Astrocyte of the cerebellum (primary cell): ENCODE results near the gene CYYR1.

ENCODE experiments used
- DNase-seq: peaks from one replicate; pipeline ENCODE4 v3.0.0-alpha.2; 2011; ENCODE audit warnings: low read depth
- H3K4me3 ChIP-seq: 2 replicates; pipeline ENCODE4 v1.5.1; 2011; ENCODE audit warnings: mild to moderate bottlenecking, low read depth, low read length, moderate library complexity
- in situ Hi-C: cut with HindIII; loops from 2 replicates; pipeline ENCODE4 v1.10.0; 2017; ENCODE audit warnings: low sequenced_read_pairs
- TF ChIP-seq, protein P1 (sequence below): IDR thresholded peaks from 2 replicates; pipeline ENCODE4 v1.5.1; 2012; ENCODE audit warnings: low read length, low read depth, moderate library complexity, mild to moderate bottlenecking; ENCODE audit errors: missing control alignments

Gene CYYR1

DNA sequence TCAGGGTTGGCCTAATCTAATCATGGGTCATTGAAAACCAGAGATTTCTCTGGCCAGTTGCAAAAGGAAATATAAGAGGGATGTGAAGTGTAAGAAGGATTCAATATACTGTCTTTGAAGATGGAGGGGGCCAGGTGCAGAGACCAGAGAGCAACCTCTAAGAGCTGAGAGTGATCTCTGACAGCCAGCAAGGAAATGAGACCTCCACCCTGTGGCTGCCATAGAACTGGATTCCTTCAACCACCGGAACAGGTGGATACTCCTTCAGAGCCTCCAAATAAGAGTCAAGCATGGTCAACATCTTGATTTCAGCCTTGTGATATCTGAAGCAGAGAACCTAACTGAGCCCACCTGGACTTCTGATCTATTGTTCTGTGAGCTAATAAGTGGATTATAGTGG, 128.4 kb downstream of the CYYR1 start:
- DNase-seq = no peak
- TF ChIP-seq, protein P1, sequence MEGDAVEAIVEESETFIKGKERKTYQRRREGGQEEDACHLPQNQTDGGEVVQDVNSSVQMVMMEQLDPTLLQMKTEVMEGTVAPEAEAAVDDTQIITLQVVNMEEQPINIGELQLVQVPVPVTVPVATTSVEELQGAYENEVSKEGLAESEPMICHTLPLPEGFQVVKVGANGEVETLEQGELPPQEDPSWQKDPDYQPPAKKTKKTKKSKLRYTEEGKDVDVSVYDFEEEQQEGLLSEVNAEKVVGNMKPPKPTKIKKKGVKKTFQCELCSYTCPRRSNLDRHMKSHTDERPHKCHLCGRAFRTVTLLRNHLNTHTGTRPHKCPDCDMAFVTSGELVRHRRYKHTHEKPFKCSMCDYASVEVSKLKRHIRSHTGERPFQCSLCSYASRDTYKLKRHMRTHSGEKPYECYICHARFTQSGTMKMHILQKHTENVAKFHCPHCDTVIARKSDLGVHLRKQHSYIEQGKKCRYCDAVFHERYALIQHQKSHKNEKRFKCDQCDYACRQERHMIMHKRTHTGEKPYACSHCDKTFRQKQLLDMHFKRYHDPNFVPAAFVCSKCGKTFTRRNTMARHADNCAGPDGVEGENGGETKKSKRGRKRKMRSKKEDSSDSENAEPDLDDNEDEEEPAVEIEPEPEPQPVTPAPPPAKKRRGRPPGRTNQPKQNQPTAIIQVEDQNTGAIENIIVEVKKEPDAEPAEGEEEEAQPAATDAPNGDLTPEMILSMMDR = no peak
- in situ Hi-C loops = no loop called here
- no peak overlapping the region for H3K4me3 ChIP-seq

DNA sequence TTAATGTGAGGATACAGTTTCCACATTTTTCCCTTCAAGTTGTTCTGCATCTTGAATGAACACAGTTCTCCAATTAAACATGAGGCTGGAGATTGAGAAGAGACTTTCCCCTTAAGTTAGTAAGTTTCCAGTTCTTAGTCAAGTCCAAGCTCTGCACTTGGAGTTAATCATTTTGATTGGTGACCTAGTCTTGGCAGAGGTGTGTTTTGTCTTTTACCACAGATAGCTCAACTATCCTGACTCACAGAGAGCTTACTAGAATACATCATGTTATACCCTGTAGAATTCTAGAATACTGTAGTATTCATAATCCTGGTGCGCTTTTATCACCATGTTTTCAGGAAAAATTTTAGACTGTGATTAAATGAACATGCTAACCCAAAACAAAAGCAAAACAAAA, 129.2 kb downstream of the CYYR1 start:
- in situ Hi-C loops = no loop called here
- DNase-seq = no peak
- no peak overlapping the region for H3K4me3 ChIP-seq
- TF ChIP-seq, protein P1 = no peak

DNA sequence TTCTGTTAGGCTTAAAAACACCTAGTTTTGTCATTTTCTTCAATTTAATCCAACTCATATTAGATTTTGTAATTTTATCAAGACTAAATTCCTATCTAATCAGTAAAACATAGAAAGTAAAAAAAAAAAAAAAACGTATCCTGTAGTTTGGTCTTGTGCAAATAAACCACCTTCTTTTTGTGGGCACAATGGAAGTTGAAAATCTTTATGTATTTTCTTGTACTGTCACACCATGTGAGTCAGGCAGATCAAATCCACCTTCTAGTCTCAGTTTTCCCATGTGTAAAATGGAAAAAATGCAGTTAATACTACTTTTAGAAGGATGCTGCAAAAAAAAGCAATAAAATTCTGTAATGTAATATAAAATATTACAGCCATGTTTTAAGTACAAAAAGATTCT, 129.8 kb downstream of the CYYR1 start:
- DNase-seq = no peak
- in situ Hi-C loops = no loop called here
- no peak overlapping the region for H3K4me3 ChIP-seq
- TF ChIP-seq, protein P1 = no peak

DNA sequence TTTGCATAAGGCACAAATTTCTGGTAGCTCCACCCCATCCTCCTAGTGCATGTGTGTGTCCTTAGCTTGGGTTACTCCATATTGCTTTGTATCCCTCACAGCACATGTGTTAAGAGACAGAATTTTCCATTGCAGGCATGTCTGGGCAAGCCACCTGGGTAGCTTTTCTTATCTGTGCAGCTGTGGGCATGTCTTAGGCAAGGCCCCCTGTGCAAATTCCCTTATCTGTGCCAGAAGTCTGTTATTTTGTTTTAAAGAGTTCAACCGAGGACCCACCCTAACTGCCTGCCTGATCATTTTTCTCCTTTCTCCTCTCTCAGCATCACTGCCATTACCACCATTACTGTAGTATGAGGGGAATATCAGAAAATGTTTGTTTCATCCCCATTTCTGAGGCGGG, 131.9 kb downstream of the CYYR1 start:
- no peak overlapping the region for H3K4me3 ChIP-seq
- DNase-seq = no peak
- in situ Hi-C loops = no loop called here
- TF ChIP-seq, protein P1 = no peak

DNA sequence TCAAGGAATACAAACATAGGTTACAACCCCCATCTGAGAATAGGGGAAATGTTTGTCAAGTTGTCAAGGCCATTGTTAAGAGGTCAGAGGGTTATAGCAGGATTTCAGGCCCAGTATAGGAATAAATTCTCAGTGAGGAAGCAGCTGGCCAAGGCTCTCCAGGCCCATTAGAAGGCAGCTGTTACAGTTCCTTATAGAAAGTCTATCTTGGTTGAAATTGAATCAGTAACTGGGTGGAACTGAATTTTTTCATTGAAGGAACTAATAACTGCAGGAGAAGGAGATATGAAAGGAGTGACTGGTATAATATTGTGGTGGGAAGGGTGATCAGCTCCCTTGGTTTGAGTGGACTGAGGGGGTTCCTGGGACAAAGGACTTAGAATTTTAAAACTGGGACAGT, 134.1 kb downstream of the CYYR1 start:
- in situ Hi-C loops = no loop called here

DNA sequence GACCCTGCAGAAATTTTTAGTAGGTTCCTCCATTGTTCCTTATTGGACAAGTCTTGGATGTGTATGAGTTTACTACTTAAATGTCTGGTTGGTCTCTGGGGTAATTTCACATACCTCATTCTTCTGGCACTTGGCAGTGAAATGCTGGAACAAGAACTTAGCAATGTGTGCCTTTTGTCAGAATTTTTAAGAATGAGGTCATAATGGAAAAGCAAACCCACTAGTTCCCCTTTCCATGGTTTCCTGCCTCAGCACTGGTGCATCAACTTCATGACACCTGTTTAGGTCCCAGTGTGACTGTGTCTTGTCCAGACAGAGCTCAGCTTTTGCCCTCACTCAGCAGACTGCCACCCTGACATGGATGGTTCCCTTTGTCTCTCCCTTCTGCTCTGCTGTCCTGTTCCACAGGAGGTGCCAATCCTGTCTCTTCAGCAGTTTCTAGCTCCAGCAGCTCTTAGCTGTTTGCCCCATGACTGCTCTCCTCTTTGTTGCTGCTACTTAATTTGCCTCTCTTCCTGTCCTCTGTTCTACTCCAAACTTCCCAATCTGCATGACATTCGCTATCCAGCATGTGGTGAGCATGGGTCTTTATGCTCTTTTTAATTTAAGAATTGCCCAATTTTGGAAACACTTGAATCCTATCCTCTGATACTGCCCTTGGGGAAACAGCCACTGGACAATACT, 135.6 kb downstream of the CYYR1 start:
- DNase-seq = no peak
- TF ChIP-seq, protein P1 = no peak
- H3K4me3 ChIP-seq = no peak overlapping the region
- in situ Hi-C loops = no loop called here

More for the DNA sequence above, 134.1 kb downstream of the CYYR1 start:
- TF ChIP-seq, protein P1 = no peak
- no peak overlapping the region for H3K4me3 ChIP-seq
- no peak for DNase-seq
